Dendritic cell treated with granulocyte-macrophage colony-stimulating factor and Interleukin-4, amounts not matched to agents 40 ng/mL and 50 ng/mL, for 4 days (primary cell): Measurements from ENCODE around the gene VPS39.

ENCODE experiments used
- H3K27ac Mint-ChIP-seq: one replicate; pipeline ENCODE4 v1.8.0; 2022; ENCODE audit warnings: mild to moderate bottlenecking, mixed read lengths
- H3K27me3 Mint-ChIP-seq: one replicate; pipeline ENCODE4 v1.8.0; 2022; ENCODE audit warnings: mild to moderate bottlenecking, mixed read lengths
- H3K36me3 Mint-ChIP-seq: one replicate; pipeline ENCODE4 v1.8.0; 2022; ENCODE audit warnings: low read depth, mixed read lengths
- H3K4me1 Mint-ChIP-seq: one replicate; pipeline ENCODE4 v1.8.0; 2022; ENCODE audit warnings: low read depth, mixed read lengths
- H3K4me3 Mint-ChIP-seq: one replicate; pipeline ENCODE4 v1.8.0; 2022; ENCODE audit warnings: mild to moderate bottlenecking, moderate library complexity, mixed read lengths
- H3K9me3 Mint-ChIP-seq: one replicate; pipeline ENCODE4 v1.8.0; 2022; ENCODE audit warnings: mixed read lengths
- intact Hi-C: fragments of 100-400 bp; cut with micrococcal nuclease; formaldehyde crosslinking; loops from one replicate; pipeline ENCODE4 v1.15.0; 2022

Gene VPS39

GRCh38 chr15:42160136-42160535 lies 48.0 kb downstream of the VPS39 start:
- Mint-ChIP-seq H3K36me3 (peaks cover 67% of the 10 kb centered on the region), H3K4me1 (peaks cover 13% of the 10 kb centered on the region), H3K27me3 (no peaks in the 10 kb centered on the region), H3K27ac (no peak overlapping the region), H3K9me3 (no peaks in the 10 kb centered on the region), H3K4me3 (no peak overlapping the region)
- intact Hi-C loops = no loop called here

- Mint-ChIP-seq H3K4me3 (no peak overlapping the region), H3K9me3 (no peaks in the 10 kb centered on the region), H3K27me3 (no peaks in the 10 kb centered on the region), H3K36me3 (peaks cover 61% of the 10 kb centered on the region), H3K4me1 (peaks cover 13% of the 10 kb centered on the region), H3K27ac (peak overlapping the region; percentile 14)
- intact Hi-C loops = no loop called here
Measured at GRCh38 chr15:42159381-42160015, 48.6 kb downstream of the VPS39 start.

DNA sequence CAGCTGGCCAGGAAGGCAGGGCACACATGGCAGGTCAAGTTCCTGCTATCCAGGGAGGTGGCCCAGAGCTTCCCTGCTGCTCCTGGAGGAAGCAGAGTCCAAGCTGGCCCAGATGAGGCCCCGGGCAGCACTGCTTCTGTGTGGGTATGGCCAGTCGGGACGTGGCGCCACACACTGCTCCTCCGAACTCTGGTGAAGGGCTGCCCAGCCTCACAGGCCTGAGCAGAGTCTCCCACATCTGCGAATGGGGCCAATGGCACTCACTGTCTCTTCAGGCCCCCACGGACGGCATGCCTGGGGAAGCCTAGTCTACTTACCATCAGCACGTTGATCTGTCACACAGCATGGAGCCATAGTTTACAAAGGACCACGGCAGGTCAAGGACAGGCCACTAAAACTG lies 49.2 kb downstream of the VPS39 start:
- peaks cover 55% of the 10 kb centered on the region for H3K36me3 Mint-ChIP-seq
- no peaks in the 10 kb centered on the region for H3K9me3 Mint-ChIP-seq
- H3K27ac Mint-ChIP-seq = peak overlapping the region; percentile 14
- peaks cover 13% of the 10 kb centered on the region for H3K4me1 Mint-ChIP-seq
- intact Hi-C loops = no loop called here
- no peak overlapping the region for H3K4me3 Mint-ChIP-seq
- H3K27me3 Mint-ChIP-seq = peaks cover under 1% of the 10 kb centered on the region

GRCh38 chr15:42157981-42158765 lies 49.9 kb downstream of the VPS39 start:
- Mint-ChIP-seq H3K4me1 (peaks cover 13% of the 10 kb centered on the region), H3K4me3 (no peak overlapping the region), H3K9me3 (no peaks in the 10 kb centered on the region), H3K36me3 (peaks cover 47% of the 10 kb centered on the region), H3K27me3 (peaks cover 3% of the 10 kb centered on the region), H3K27ac (no peak overlapping the region)
- intact Hi-C loops = no loop called here

- H3K27me3 Mint-ChIP-seq = peaks cover 3% of the 10 kb centered on the region
- peaks cover 15% of the 10 kb centered on the region for H3K4me1 Mint-ChIP-seq
- no peak overlapping the region for H3K4me3 Mint-ChIP-seq
- intact Hi-C loops = no loop called here
- no peaks in the 10 kb centered on the region for H3K9me3 Mint-ChIP-seq
- peaks cover 40% of the 10 kb centered on the region for H3K36me3 Mint-ChIP-seq
- no peak overlapping the region for H3K27ac Mint-ChIP-seq
Measured at GRCh38 chr15:42157381-42157780, 50.7 kb downstream of the VPS39 start.

DNA sequence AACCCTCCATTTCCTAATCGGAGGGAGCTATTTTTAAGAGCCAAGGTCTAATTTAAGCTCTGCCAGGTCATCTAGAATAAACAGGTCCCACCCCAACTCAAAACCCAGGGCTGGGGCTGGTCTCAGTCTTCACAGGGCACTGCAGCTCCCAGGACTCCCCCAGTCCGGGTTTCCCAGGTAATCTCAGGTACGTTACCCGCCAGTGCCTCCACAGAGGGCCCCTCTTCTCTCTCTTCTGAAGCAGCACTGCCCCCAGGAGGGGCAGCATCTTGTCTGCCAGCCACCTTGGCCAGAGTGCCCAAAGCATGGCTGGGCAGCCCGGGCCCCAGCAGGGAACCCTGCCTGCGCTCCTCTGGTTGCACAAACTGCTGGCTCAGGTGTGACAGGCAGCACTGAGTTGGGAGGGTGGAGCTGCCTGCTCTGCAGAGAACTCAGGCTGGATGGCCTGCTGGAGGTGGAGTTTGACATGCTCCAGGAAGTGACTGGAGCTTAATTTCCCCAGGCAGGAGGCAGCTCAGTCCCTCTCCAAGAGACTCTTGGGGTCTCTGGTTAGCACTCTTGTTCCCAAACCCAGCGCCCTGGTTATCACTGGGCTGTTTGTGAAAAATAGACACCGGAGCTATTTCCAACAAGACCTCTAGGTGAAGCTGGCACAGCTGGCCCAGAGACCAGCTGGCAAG lies 51.7 kb downstream of the VPS39 start, which contains the start of gene PLA2G4F:
Gene PLA2G4F, minus strand, starts transcription at position 394 of the 680 bp plus-strand sequence. Its CDS starts 87 bp downstream, at position 307.
- H3K4me1 Mint-ChIP-seq = peaks cover 25% of the 10 kb centered on the region
- peaks cover 30% of the 10 kb centered on the region for H3K36me3 Mint-ChIP-seq
- no peaks in the 10 kb centered on the region for H3K9me3 Mint-ChIP-seq
- H3K27me3 Mint-ChIP-seq = peaks cover 3% of the 10 kb centered on the region
- no peak within 1 kb of the TSS for H3K27ac Mint-ChIP-seq
- intact Hi-C loops = no loop called here
- H3K4me3 Mint-ChIP-seq = no peak within 1 kb of the TSS

DNA sequence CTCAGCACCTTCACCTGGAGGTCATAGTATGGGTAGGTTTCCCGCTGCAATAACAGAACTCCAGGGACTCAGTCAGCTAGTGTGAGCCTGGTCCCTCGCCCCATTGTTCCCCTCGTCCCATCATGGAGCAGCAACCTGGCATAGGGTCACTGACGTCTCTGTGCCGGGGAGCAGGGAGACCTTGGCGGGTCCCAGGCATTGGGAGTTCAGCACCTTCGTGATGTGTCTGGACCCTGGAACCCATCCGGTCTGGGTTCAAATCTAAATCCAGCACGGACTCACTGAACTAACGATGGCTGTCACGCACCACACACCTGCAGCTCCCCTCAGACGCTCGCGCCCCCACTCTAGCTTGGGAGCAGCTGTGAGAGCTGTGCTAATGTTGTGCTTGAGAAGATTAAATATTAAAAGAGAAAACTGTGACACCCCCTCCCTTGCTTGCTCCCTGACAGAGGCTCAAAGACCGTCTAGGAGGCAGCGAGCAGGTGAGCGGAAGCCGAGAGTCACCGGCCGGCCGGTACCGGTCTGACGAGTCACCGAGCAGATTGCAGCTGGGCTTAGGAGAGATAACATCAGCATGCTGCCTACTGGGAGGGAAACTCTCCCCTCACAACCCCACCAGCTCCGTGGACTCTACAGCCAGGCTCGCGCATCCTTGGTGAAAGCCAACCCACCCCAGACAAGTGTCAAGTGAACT lies 52.4 kb downstream of the VPS39 start:
- Mint-ChIP-seq H3K4me1 (peaks cover 30% of the 10 kb centered on the region), H3K27me3 (peaks cover 3% of the 10 kb centered on the region), H3K9me3 (no peaks in the 10 kb centered on the region), H3K27ac (no peak overlapping the region), H3K36me3 (peaks cover 23% of the 10 kb centered on the region), H3K4me3 (no peak overlapping the region)
- intact Hi-C loops = no loop called here

DNA sequence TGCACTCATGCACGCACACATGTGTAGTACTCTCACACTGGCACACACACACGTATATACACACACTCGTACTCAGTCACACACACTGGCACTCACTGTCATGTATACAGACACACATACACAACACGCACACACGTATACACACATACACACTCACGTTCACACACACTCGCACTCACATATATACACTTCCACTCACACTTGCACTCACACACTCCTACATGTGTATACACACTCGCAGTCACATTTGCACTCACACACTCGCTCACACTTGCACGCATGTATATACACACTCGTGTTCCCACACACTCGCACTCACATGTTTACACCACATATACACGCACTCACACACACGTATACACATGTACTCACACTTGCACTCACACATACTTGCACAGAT lies 53.1 kb downstream of the VPS39 start:
- peaks cover 3% of the 10 kb centered on the region for H3K27me3 Mint-ChIP-seq
- H3K4me1 Mint-ChIP-seq = peaks cover 30% of the 10 kb centered on the region
- no peak overlapping the region for H3K27ac Mint-ChIP-seq
- H3K9me3 Mint-ChIP-seq = no peaks in the 10 kb centered on the region
- intact Hi-C loops = no loop called here
- peaks cover 15% of the 10 kb centered on the region for H3K36me3 Mint-ChIP-seq
- no peak overlapping the region for H3K4me3 Mint-ChIP-seq

GRCh38 chr15:42154212-42154941 lies 53.7 kb downstream of the VPS39 start:
- peaks cover 10% of the 10 kb centered on the region for H3K36me3 Mint-ChIP-seq
- intact Hi-C loops = no loop called here
- H3K9me3 Mint-ChIP-seq = no peaks in the 10 kb centered on the region
- no peak overlapping the region for H3K4me3 Mint-ChIP-seq
- H3K27ac Mint-ChIP-seq = no peak overlapping the region
- peaks cover 3% of the 10 kb centered on the region for H3K27me3 Mint-ChIP-seq
- H3K4me1 Mint-ChIP-seq = peaks cover 30% of the 10 kb centered on the region

- Mint-ChIP-seq H3K9me3 (no peaks in the 10 kb centered on the region), H3K27me3 (peaks cover 3% of the 10 kb centered on the region), H3K36me3 (peaks cover 4% of the 10 kb centered on the region), H3K4me3 (no peak overlapping the region), H3K4me1 (peaks cover 25% of the 10 kb centered on the region), H3K27ac (no peak overlapping the region)
- intact Hi-C loops = no loop called here
Measured at GRCh38 chr15:42153874-42154211, 54.3 kb downstream of the VPS39 start.

DNA sequence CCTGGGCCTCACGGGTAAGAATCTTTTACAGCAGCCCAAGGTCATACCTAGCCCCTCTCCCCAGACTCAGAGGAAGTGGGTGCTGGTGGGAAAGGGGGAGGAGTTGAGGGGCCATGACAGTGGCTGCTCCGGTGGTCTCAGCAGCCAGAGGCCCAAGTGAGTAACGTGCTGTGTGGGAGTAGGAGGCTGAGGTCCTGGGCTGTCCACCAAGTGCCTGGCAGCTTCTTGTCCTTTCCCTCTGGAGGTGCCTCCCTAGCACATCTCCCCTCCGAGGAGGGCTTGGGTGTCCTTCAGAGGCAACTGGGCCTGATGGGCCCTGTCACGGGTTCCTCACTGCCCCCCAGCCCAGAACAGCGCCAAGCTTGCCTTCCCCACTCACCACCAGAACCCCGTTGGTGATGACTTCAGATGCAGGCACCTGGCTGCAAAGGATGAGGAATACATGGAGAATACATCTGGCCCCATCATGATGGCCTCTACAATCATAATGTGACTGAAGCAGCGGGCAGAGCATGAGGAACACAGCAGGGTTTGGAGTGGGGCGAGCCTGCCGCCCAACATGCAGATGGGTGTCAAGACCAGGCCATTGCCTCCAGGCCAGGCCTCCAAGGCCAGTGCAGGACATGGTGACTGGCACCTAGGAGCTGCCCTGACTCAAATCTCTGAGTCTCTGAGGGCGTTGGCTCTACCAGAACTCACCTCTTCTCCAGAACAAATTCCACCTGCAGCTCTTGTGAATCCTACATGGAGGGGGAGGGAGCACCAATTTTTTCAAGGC lies 55.0 kb downstream of the VPS39 start:
- intact Hi-C loops = no loop called here
- peaks cover 3% of the 10 kb centered on the region for H3K27me3 Mint-ChIP-seq
- H3K27ac Mint-ChIP-seq = peak overlapping the region; percentile 46
- no peaks in the 10 kb centered on the region for H3K36me3 Mint-ChIP-seq
- no peak overlapping the region for H3K4me3 Mint-ChIP-seq
- peaks cover 18% of the 10 kb centered on the region for H3K4me1 Mint-ChIP-seq
- no peaks in the 10 kb centered on the region for H3K9me3 Mint-ChIP-seq

DNA sequence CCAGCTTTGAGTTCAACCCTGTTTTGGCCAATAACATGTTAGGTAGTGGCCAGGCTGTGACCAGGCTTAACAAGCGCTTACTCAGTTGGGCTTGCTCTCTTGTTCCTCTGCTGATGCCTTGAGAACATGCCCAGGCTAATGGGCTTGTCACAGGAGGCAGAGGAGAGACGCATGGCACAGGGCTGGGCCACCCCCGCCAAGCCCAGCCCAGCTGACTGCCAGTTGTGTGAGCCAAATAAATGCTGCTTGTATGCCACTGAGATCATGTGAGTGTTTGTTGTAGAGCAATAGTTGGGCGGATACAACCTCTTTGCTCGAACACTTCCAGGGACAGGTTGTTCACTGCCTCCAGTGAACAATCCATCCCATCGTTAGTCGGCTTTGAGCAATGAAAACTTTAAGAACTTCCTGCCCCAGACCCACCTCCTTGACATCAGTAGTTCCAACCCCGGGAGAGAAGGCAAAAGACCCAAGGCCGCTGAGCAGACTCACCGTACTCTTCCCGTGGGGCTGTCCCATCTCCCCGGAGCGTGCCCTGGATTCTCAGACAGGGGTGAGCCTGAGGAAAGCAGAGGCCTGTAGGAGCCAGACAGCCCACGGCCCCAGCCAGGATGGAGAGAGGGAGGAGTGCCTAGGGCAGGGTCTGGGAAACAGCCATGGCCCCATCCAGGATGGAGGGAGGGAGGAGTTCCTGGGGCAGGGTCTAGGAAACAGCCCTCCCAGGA lies 55.7 kb downstream of the VPS39 start:
- peaks cover 17% of the 10 kb centered on the region for H3K4me1 Mint-ChIP-seq
- peak overlapping the region; percentile 46 for H3K27ac Mint-ChIP-seq
- H3K4me3 Mint-ChIP-seq = no peak overlapping the region
- intact Hi-C loops = no loop called here
- no peaks in the 10 kb centered on the region for H3K9me3 Mint-ChIP-seq
- peaks cover 3% of the 10 kb centered on the region for H3K27me3 Mint-ChIP-seq
- no peaks in the 10 kb centered on the region for H3K36me3 Mint-ChIP-seq
